Measurements from ENCODE around the gene MASTL.

GRCh38 chr10:27225642-27226257, 70.6 kb downstream of the MASTL start:
- TF ChIP-seq CTCF (IDR thresholded peaks at IDR 0.05; ENCODE audit: low read depth, low read length, poor library complexity, severe bottlenecking) (no peak), EZH2phosphoT487 (IDR thresholded peaks at IDR 0.05; ENCODE audit: borderline replicate concordance, low read length) (no peak)
